ENCODE data around the gene RNF25.
A peak's percentile ranks its signal among the peaks of the same experiment; 100 is the strongest.

Gene RNF25

GRCh38 chr2:218680061-218680460 lies 8.3 kb upstream of the RNF25 start:
- H2BK15ac ChIP-seq (ENCODE audit: low read depth, poor library complexity, severe bottlenecking) = no peak overlapping the region
- peaks cover 41 to 76% of the 10 kb centered on the region in 2 experiments for H3K36me3 ChIP-seq (ENCODE audit: control insufficient read depth in 1 of 2, insufficient read depth in 2 of 2, low read depth in 1 of 2, low read length in 2 of 2)
- no peak overlapping the region for H2BK120ac ChIP-seq (ENCODE audit: low read depth, low read length)
- H2AK5ac ChIP-seq (ENCODE audit: low read length, severe bottlenecking) = no peak overlapping the region
- no peak overlapping the region for H2BK12ac ChIP-seq (ENCODE audit: low read length in 2 of 2)
- 95% methylated on average over 3 of the region's 3 CpGs for WGBS
- H3K4me2 ChIP-seq (ENCODE audit: low read length, poor library complexity, severe bottlenecking) = no peak overlapping the region
- H3K9me3 ChIP-seq (ENCODE audit: control insufficient read depth, low read length) = no peaks in the 10 kb centered on the region
- H4K91ac ChIP-seq (ENCODE audit: low read length) = no peak overlapping the region
- no peak overlapping the region for H3K18ac ChIP-seq (ENCODE audit: low read depth in 1 of 2, low read length in 2 of 2)
- no peak overlapping the region for H2BK5ac ChIP-seq (ENCODE audit: low read depth, low read length, poor library complexity, severe bottlenecking)
- H3K4ac ChIP-seq (ENCODE audit: low read depth in 1 of 2, low read length in 2 of 2) = no peak overlapping the region
- H3K14ac ChIP-seq (ENCODE audit: low read length in 2 of 2) = no peak overlapping the region
- H3K27ac ChIP-seq (ENCODE audit: low read length, poor library complexity, severe bottlenecking) = no peak overlapping the region
- H3K23ac ChIP-seq (ENCODE audit: low read length in 2 of 2) = no peak overlapping the region
- no peak overlapping the region for H2AFZ ChIP-seq (ENCODE audit: low read depth, low read length)
- H3K9ac ChIP-seq (ENCODE audit: low read length) = no peak overlapping the region
- H4K8ac ChIP-seq (ENCODE audit: low read length) = no peak overlapping the region
- peaks cover 1% of the 10 kb centered on the region for H3K79me1 ChIP-seq (replicated peaks; ENCODE audit: low read length, poor library complexity, severe bottlenecking)
- no peaks in the 10 kb centered on the region for H3K4me1 ChIP-seq (ENCODE audit: control insufficient read depth, insufficient read depth, low read depth, low read length)
- H3K4me3 ChIP-seq (ENCODE audit: insufficient read depth in 1 of 2, low read depth in 1 of 2, low read length in 2 of 2) = no peak overlapping the region
- no peak for DNase-seq
- H3K27me3 ChIP-seq (ENCODE audit: control insufficient read depth in 1 of 2, insufficient read depth in 1 of 2, low read length in 2 of 2) = no peaks in the 10 kb centered on the region

- H2BK120ac ChIP-seq (ENCODE audit: low read depth, low read length) = no peak overlapping the region
- H2BK5ac ChIP-seq (ENCODE audit: low read depth, low read length, poor library complexity, severe bottlenecking) = no peak overlapping the region
- H3K27me3 ChIP-seq (ENCODE audit: control insufficient read depth in 1 of 2, insufficient read depth in 1 of 2, low read length in 2 of 2) = no peaks in the 10 kb centered on the region
- H3K4me1 ChIP-seq (ENCODE audit: control insufficient read depth, insufficient read depth, low read depth, low read length) = no peaks in the 10 kb centered on the region
- H2BK15ac ChIP-seq (ENCODE audit: low read depth, poor library complexity, severe bottlenecking) = no peak overlapping the region
- no peak overlapping the region for H3K14ac ChIP-seq (ENCODE audit: low read length in 2 of 2)
- no peak overlapping the region for H3K4me2 ChIP-seq (ENCODE audit: low read length, poor library complexity, severe bottlenecking)
- H2AK5ac ChIP-seq (ENCODE audit: low read length, severe bottlenecking) = no peak overlapping the region
- no peak overlapping the region for H3K18ac ChIP-seq (ENCODE audit: low read depth in 1 of 2, low read length in 2 of 2)
- no peak overlapping the region for H2BK12ac ChIP-seq (ENCODE audit: low read length in 2 of 2)
- no peaks in the 10 kb centered on the region for H3K9me3 ChIP-seq (ENCODE audit: control insufficient read depth, low read length)
- no peak overlapping the region for H3K4ac ChIP-seq (ENCODE audit: low read depth in 1 of 2, low read length in 2 of 2)
- no peak overlapping the region for H2AFZ ChIP-seq (ENCODE audit: low read depth, low read length)
- WGBS = 37% methylated on average over 4 of the region's 4 CpGs
- H3K79me1 ChIP-seq (replicated peaks; ENCODE audit: low read length, poor library complexity, severe bottlenecking) = no peaks in the 10 kb centered on the region
- no peak overlapping the region for H3K23ac ChIP-seq (ENCODE audit: low read length in 2 of 2)
- H4K8ac ChIP-seq (ENCODE audit: low read length) = no peak overlapping the region
- no peak overlapping the region for H3K27ac ChIP-seq (ENCODE audit: low read length, poor library complexity, severe bottlenecking)
- H3K36me3 ChIP-seq (ENCODE audit: control insufficient read depth in 1 of 2, insufficient read depth in 2 of 2, low read depth in 1 of 2, low read length in 2 of 2) = peaks cover 37 to 78% of the 10 kb centered on the region in 2 experiments
- H3K9ac ChIP-seq (ENCODE audit: low read length) = peak overlapping the region; percentile 38
- H3K4me3 ChIP-seq (ENCODE audit: insufficient read depth in 1 of 2, low read depth in 1 of 2, low read length in 2 of 2) = no peak overlapping the region
- peak; percentile 53 for DNase-seq
- H4K91ac ChIP-seq (ENCODE audit: low read length) = no peak overlapping the region
These were observed 7.3 kb upstream of the RNF25 start for GRCh38 chr2:218679119-218679518.

DNA sequence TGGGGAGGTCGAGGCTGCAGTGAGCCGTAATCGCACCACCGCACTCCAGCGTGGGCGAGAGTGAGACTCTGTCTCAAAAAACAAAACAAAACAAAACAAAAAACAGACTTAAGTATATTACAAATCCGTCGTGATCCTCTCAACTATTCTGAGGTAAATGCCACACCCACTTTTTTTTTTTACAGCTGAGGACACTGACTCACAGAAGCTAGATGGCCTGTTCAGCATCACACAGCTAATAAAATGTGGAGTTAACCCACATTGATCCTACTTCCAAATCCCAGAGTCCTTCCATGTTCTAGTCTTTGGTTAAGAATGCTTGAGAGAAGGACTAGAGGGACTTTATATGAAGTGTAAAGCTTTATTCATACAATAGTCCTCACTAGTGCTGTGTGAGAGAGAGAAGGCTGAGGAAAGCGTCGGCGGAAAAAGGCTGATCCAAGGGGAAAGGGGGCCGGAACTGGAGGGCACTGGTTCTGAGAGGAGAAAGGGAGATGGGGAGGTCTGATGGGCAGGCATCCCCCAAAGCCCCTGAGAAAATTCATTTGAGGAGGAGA lies 627 bp downstream of the RNF25 start:
- Histone ChIP-seq H2BK120ac (ENCODE audit: low read depth, low read length) (no peak overlapping the region), H3K27me3 (ENCODE audit: control insufficient read depth in 1 of 2, insufficient read depth in 1 of 2, low read length in 2 of 2) (no peaks in the 10 kb centered on the region), H3K36me3 (ENCODE audit: control insufficient read depth in 1 of 2, insufficient read depth in 2 of 2, low read depth in 1 of 2, low read length in 2 of 2) (peaks cover 20 to 61% of the 10 kb centered on the region in 2 experiments), H3K14ac (ENCODE audit: low read length in 2 of 2) (no peak overlapping the region), H3K4me1 (ENCODE audit: control insufficient read depth, insufficient read depth, low read depth, low read length) (peaks cover 3% of the 10 kb centered on the region), H3K9ac (ENCODE audit: low read length) (peak overlapping the region; percentile 99), H3K4me3 (ENCODE audit: insufficient read depth in 1 of 2, low read depth in 1 of 2, low read length in 2 of 2) (peak overlapping the region; percentile 95), H3K79me1 (replicated peaks; ENCODE audit: low read length, poor library complexity, severe bottlenecking) (peaks cover 23% of the 10 kb centered on the region), H3K4ac (ENCODE audit: low read depth in 1 of 2, low read length in 2 of 2) (no peak overlapping the region), H4K8ac (ENCODE audit: low read length) (peak overlapping the region; percentile 87), H2BK15ac (ENCODE audit: low read depth, poor library complexity, severe bottlenecking) (no peak overlapping the region), H2BK12ac (ENCODE audit: low read length in 2 of 2) (no peak overlapping the region), H3K27ac (ENCODE audit: low read length, poor library complexity, severe bottlenecking) (peak overlapping the region; percentile 75), H2AK5ac (ENCODE audit: low read length, severe bottlenecking) (peak overlapping the region; percentile 8), H3K4me2 (ENCODE audit: low read length, poor library complexity, severe bottlenecking) (peak overlapping the region; percentile 51), H3K23ac (ENCODE audit: low read length in 2 of 2) (no peak overlapping the region), H2AFZ (ENCODE audit: low read depth, low read length) (peak overlapping the region; percentile 80), H2BK5ac (ENCODE audit: low read depth, low read length, poor library complexity, severe bottlenecking) (no peak overlapping the region), H3K18ac (ENCODE audit: low read depth in 1 of 2, low read length in 2 of 2) (peak overlapping the region in 1 of 2 experiments; percentile 97), H3K9me3 (ENCODE audit: control insufficient read depth, low read length) (no peaks in the 10 kb centered on the region), H4K91ac (ENCODE audit: low read length) (peak overlapping the region; percentile 88)
- DNase-seq = peak; percentile 71
- WGBS = 41% methylated on average over 12 of the region's 12 CpGs

DNA sequence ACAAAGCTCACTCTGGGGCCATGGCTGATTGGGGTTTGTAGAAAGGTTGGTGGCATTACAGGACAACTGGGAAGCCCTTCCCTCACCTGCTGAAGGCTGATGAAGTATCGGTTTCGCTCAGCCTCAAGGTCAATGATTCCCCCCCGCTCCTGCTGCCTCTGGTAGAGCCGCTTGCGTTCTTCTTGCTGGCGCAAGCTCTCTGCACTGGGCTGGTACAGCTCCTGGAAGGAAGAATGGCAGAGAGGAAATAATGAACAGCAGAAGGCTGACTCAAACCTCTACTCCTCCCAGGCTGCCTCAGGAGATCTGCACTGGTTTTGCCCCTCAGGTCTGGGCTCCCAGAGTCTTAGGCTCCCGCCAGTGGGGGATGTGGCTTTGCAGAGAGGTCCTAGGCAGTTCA lies 7.1 kb downstream of the RNF25 start:
- no peak overlapping the region for H3K23ac ChIP-seq (ENCODE audit: low read length in 2 of 2)
- H2BK15ac ChIP-seq (ENCODE audit: low read depth, poor library complexity, severe bottlenecking) = no peak overlapping the region
- H3K4me1 ChIP-seq (ENCODE audit: control insufficient read depth, insufficient read depth, low read depth, low read length) = no peaks in the 10 kb centered on the region
- no peak overlapping the region for H2AK5ac ChIP-seq (ENCODE audit: low read length, severe bottlenecking)
- no peak overlapping the region for H3K4ac ChIP-seq (ENCODE audit: low read depth in 1 of 2, low read length in 2 of 2)
- no peak overlapping the region for H4K8ac ChIP-seq (ENCODE audit: low read length)
- H3K79me1 ChIP-seq (replicated peaks; ENCODE audit: low read length, poor library complexity, severe bottlenecking) = peaks cover 36% of the 10 kb centered on the region
- no peak overlapping the region for H4K91ac ChIP-seq (ENCODE audit: low read length)
- no peak overlapping the region for H3K9ac ChIP-seq (ENCODE audit: low read length)
- no peaks in the 10 kb centered on the region for H3K27me3 ChIP-seq (ENCODE audit: control insufficient read depth in 1 of 2, insufficient read depth in 1 of 2, low read length in 2 of 2)
- no peak overlapping the region for H3K4me2 ChIP-seq (ENCODE audit: low read length, poor library complexity, severe bottlenecking)
- no peak overlapping the region for H2BK120ac ChIP-seq (ENCODE audit: low read depth, low read length)
- no peak overlapping the region for H3K18ac ChIP-seq (ENCODE audit: low read depth in 1 of 2, low read length in 2 of 2)
- no peak overlapping the region for H3K14ac ChIP-seq (ENCODE audit: low read length in 2 of 2)
- no peak for DNase-seq
- H3K4me3 ChIP-seq (ENCODE audit: insufficient read depth in 1 of 2, low read depth in 1 of 2, low read length in 2 of 2) = no peak overlapping the region
- H2AFZ ChIP-seq (ENCODE audit: low read depth, low read length) = no peak overlapping the region
- no peak overlapping the region for H2BK12ac ChIP-seq (ENCODE audit: low read length in 2 of 2)
- H3K9me3 ChIP-seq (ENCODE audit: control insufficient read depth, low read length) = no peaks in the 10 kb centered on the region
- H3K36me3 ChIP-seq (ENCODE audit: control insufficient read depth in 1 of 2, insufficient read depth in 2 of 2, low read depth in 1 of 2, low read length in 2 of 2) = peaks cover 58 to 83% of the 10 kb centered on the region in 2 experiments
- no peak overlapping the region for H2BK5ac ChIP-seq (ENCODE audit: low read depth, low read length, poor library complexity, severe bottlenecking)
- no peak overlapping the region for H3K27ac ChIP-seq (ENCODE audit: low read length, poor library complexity, severe bottlenecking)
- 100% methylated on average over 7 of the region's 7 CpGs for WGBS
